K562 (cell line): ENCODE measurements around the gene SLC30A7. TPM values are rescaled to one million over a fixed set of nuclear protein-coding genes. Genes with fewer than 3 reads are reported as not detected.
A peak's percentile ranks its signal among the peaks of the same experiment; 100 is the strongest.

Experiments
- CCNT2 ChIP-seq: IDR thresholded peaks from 2 replicates; pipeline ENCODE4 v1.6.1; 2011; ENCODE audit warnings: borderline replicate concordance, low read depth, mild to moderate bottlenecking, moderate library complexity, mixed read lengths, low read length; ENCODE audit not compliant: insufficient read length; ENCODE audit errors: extremely low read depth
- CGGBP1 ChIP-seq: fragments of 250-450 bp; sonication (Bioruptor Pico); IDR thresholded peaks from 2 replicates; pipeline ENCODE4 v1.9.0; 2021; ENCODE audit warnings: mild to moderate bottlenecking
- E2F1 ChIP-seq: sonication (generic); formaldehyde crosslinking; IDR thresholded peaks from 2 replicates; pipeline ENCODE4 v1.8.1; 2023; ENCODE audit warnings: mild to moderate bottlenecking, missing genetic modification reagents, moderate library complexity
- ETS2 ChIP-seq: IDR thresholded peaks from 2 replicates; pipeline ENCODE4 v1.6.1; 2016; ENCODE audit warnings: borderline replicate concordance, missing genetic modification characterization, mild to moderate bottlenecking, moderate library complexity, missing compliant biosample characterization; ENCODE audit not compliant: poor library complexity, severe bottlenecking
- FOXM1 ChIP-seq, 2 experiments: fragments of 450-650 bp in 1 of 2; sonication (generic) in 1 of 2; formaldehyde crosslinking in 1 of 2; IDR thresholded peaks; 2 replicates each; pipeline versions ENCODE4 v1.6.1 to v1.9.0; 2017 to 2022; ENCODE audit warnings: low read depth in 2 of 2, mild to moderate bottlenecking in 2 of 2, missing genetic modification reagents in 1 of 2, moderate library complexity in 1 of 2
- HEY1 ChIP-seq: fragments of 250-450 bp; sonication (Bioruptor Pico); IDR thresholded peaks from 2 replicates; pipeline ENCODE4 v1.5.0; 2020; ENCODE audit warnings: mild to moderate bottlenecking, moderate library complexity, borderline replicate concordance
- IFI16 ChIP-seq: fragments of 250-450 bp; sonication (Bioruptor Pico); IDR thresholded peaks from 2 replicates; pipeline ENCODE4 v2.1.2; 2022; ENCODE audit warnings: mild to moderate bottlenecking, inconsistent platforms
- MAFG ChIP-seq: fragments of 450-650 bp; conservative IDR thresholded peaks from 2 replicates; pipeline ENCODE4 v1.6.1; 2016; ENCODE audit warnings: missing genetic modification characterization, missing compliant biosample characterization
- MBD1 ChIP-seq: fragments of 250-450 bp; sonication (Bioruptor Pico); IDR thresholded peaks from 2 replicates; pipeline ENCODE4 v1.8.0; 2022; ENCODE audit warnings: inconsistent platforms
- NCOA2 ChIP-seq, 2 experiments: fragments of 450-650 bp; IDR thresholded peaks; 2 replicates each; pipeline ENCODE4 v1.6.1; 2018; ENCODE audit warnings: mild to moderate bottlenecking in 2 of 2, moderate library complexity in 1 of 2; ENCODE audit not compliant: partially characterized antibody in 2 of 2
- PHF20 ChIP-seq: fragments of 450-650 bp; IDR thresholded peaks from 2 replicates; pipeline ENCODE4 v1.6.1; 2018; ENCODE audit not compliant: partially characterized antibody
- POLR2G ChIP-seq: fragments of 200-400 bp; formaldehyde crosslinking; IDR thresholded peaks from 2 replicates; pipeline ENCODE4 v1.6.1; 2017; ENCODE audit warnings: low read depth, mild to moderate bottlenecking, antibody characterized with exemption, low read length, moderate library complexity
- SMAD2 ChIP-seq: fragments of 150-350 bp; IDR thresholded peaks from 2 replicates; pipeline ENCODE4 v1.6.1; 2014; ENCODE audit warnings: low read depth, mild to moderate bottlenecking, low read length
- TBL1XR1 ChIP-seq, 2 experiments: IDR thresholded peaks; 2 replicates each; pipeline ENCODE4 v1.6.1; 2012; ENCODE audit warnings: improper control_type of control experiment in 2 of 2, low read length in 2 of 2, mild to moderate bottlenecking in 1 of 2
- XRCC3 ChIP-seq: fragments of 450-650 bp; IDR thresholded peaks from 2 replicates; pipeline ENCODE4 v1.6.1; 2017; ENCODE audit warnings: mild to moderate bottlenecking, moderate library complexity
- ZNF212 ChIP-seq: fragments of 450-650 bp; formaldehyde crosslinking; IDR thresholded peaks from 2 replicates; pipeline ENCODE4 v1.4.0; 2020; ENCODE audit warnings: mild to moderate bottlenecking
- ZNF3 ChIP-seq: fragments of 250-450 bp; sonication (Bioruptor Pico); IDR thresholded peaks from 2 replicates; pipeline ENCODE4 v1.5.0; 2021; ENCODE audit warnings: mild to moderate bottlenecking, moderate library complexity
- ZNF717 ChIP-seq: fragments of 250-450 bp; sonication (Bioruptor Pico); IDR thresholded peaks from 2 replicates; pipeline ENCODE4 v1.5.0; 2021
- ZNF75A ChIP-seq: fragments of 450-650 bp; formaldehyde crosslinking; IDR thresholded peaks from 2 replicates; pipeline ENCODE4 v1.4.0; 2020; ENCODE audit warnings: mild to moderate bottlenecking
- polyA plus RNA-seq, 8 experiments: library from polyadenylated mRNA; depleted of rRNA in 4 of 8; stranded (reverse) in 5 of 8; unstranded in 3 of 8; fragments of >200 nt; fragmentation: Nextera tagmentation in 2 of 8; fragmentation: Illumina TruSeq in 1 of 8; extraction: Ambion mirVana in 2 of 8; extraction: Trizol in 1 of 8; gene quantifications; 2 replicates each; pipeline versions ENCODE4 v1.2.1 to v1.2.3, GENCODE V29; 2011 to 2014; ENCODE audit warnings: inconsistent platforms in 1 of 8, missing spikeins in 1 of 8
- total RNA-seq, 7 experiments: library from RNA; depleted of rRNA in 6 of 7; stranded (reverse); fragments of >200 nt in 6 of 7; fragmentation: Illumina TruSeq in 2 of 7; extraction: Trizol in 2 of 7; gene quantifications; 2 replicates each; pipeline versions ENCODE4 v1.2.1 to v1.2.3, GENCODE V29; 2011 to 2021; ENCODE audit warnings: low replicate concordance in 1 of 7
- TF ChIP-seq, protein P1 (sequence below): IDR thresholded peaks from 3 replicates; pipeline ENCODE4 v1.6.1; 2011; ENCODE audit warnings: borderline replicate concordance, mild to moderate bottlenecking; ENCODE audit not compliant: insufficient read length, insufficient read depth
- TF ChIP-seq, protein P2 (sequence below): fragments of 450-650 bp; formaldehyde crosslinking; IDR thresholded peaks from 2 replicates; pipeline ENCODE4 v1.4.0; 2020; ENCODE audit warnings: mild to moderate bottlenecking
- TF ChIP-seq, protein P3 (sequence below): fragments of 250-450 bp; sonication (Bioruptor Pico); IDR thresholded peaks from 2 replicates; pipeline ENCODE4 v1.8.0; 2022; ENCODE audit warnings: moderate library complexity, mild to moderate bottlenecking, inconsistent platforms

The SLC30A7 gene
- total and polyA plus RNA-seq, 9 of the 15 experiments (the other 6 are each of a cell fraction or from before 2014, with no cell fraction given), result 3.5 to 17.1 (median 7.2) TPM

- TF ChIP-seq, protein P1, sequence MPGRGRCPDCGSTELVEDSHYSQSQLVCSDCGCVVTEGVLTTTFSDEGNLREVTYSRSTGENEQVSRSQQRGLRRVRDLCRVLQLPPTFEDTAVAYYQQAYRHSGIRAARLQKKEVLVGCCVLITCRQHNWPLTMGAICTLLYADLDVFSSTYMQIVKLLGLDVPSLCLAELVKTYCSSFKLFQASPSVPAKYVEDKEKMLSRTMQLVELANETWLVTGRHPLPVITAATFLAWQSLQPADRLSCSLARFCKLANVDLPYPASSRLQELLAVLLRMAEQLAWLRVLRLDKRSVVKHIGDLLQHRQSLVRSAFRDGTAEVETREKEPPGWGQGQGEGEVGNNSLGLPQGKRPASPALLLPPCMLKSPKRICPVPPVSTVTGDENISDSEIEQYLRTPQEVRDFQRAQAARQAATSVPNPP, result no peak
- TF ChIP-seq POLR2G (peak; percentile 97), MBD1 (no peak), E2F1 (CRISPR knock-in tag) (0 out of 2 replicates have a peak, but pooled peaks have one; percentile 32), ZNF3 (CRISPR knock-in tag) (no peak), IFI16 (CRISPR knock-in tag) (no peak), XRCC3 (no peak), MAFG (tag) (no peak), ETS2 (tag) (no peak), ZNF212 (no peak), NCOA2 (IDR thresholded peaks at IDR 0.05; ENCODE audit: partially characterized antibody in 2 of 2) (no peak), TBL1XR1 (IDR thresholded peaks at IDR 0.05; ENCODE audit: low read length in 2 of 2) (0 out of 4 replicates have a peak, but pooled peaks of 1 of the 2 experiments have one; percentile 12), PHF20 (no peak), ZNF75A (CRISPR knock-in tag) (no peak), ZNF717 (no peak), FOXM1 (IDR thresholded peaks at IDR 0.05; ENCODE audit: low read depth) (0 out of 2 replicates have a peak, but pooled peaks have one; percentile 15), FOXM1 (CRISPR knock-in tag; IDR thresholded peaks at IDR 0.05; ENCODE audit: low read depth) (no peak), CGGBP1 (CRISPR knock-in tag) (no peak), HEY1 (CRISPR knock-in tag) (no peak), SMAD2 (no peak), CCNT2 (peak; percentile 61)
- TF ChIP-seq, protein P2, sequence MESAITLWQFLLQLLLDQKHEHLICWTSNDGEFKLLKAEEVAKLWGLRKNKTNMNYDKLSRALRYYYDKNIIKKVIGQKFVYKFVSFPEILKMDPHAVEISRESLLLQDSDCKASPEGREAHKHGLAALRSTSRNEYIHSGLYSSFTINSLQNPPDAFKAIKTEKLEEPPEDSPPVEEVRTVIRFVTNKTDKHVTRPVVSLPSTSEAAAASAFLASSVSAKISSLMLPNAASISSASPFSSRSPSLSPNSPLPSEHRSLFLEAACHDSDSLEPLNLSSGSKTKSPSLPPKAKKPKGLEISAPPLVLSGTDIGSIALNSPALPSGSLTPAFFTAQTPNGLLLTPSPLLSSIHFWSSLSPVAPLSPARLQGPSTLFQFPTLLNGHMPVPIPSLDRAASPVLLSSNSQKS, result no peak
- TF ChIP-seq, protein P3, sequence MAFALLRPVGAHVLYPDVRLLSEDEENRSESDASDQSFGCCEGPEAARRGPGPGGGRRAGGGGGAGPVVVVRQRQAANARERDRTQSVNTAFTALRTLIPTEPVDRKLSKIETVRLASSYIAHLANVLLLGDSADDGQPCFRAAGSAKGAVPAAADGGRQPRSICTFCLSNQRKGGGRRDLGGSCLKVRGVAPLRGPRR, result no peak
These were observed 130.0 kb downstream of the SLC30A7 start, which contains the start of gene DPH5 (continued) for GRCh38 chr1:101025657-101026429.
